ENCODE results near the gene KCNG1. TPM values are rescaled to one million over a fixed set of nuclear protein-coding genes. Genes with fewer than 3 reads are reported as not detected.
"Not testable (repeated sequence)": the region's sequence is repeated elsewhere in the genome, so short reads cannot be mapped to it uniquely, and the experiment has no call there.

KCNG1 gene
- 3.3 TPM for polyA plus RNA-seq

- H3K27me3 Mint-ChIP-seq, result peaks cover 46% of the 10 kb centered on the region
- H3K36me3 Mint-ChIP-seq, result no peaks in the 10 kb centered on the region
- peak within 1 kb of the TSS; percentile 71 to 83 (median 73) for H3K4me3 Mint-ChIP-seq
- no peak within 1 kb of the TSS for H3K27ac Mint-ChIP-seq
- peaks cover 0 to 4% (median 2%) of the 10 kb centered on the region in 3 donors for H3K4me1 Mint-ChIP-seq
- H3K9me3 Mint-ChIP-seq, result no peaks in the 10 kb centered on the region
Measured at GRCh38 chr20:51022803-51023616, at the start of gene KCNG1. TSS of gene KCNG1 (minus strand) at chr20:51023107. CDS start at chr20:51010338, 12,769 bp downstream.

- no peak overlapping the region for H3K27ac Mint-ChIP-seq
- no peak overlapping the region for H3K4me3 Mint-ChIP-seq
- H3K27me3 Mint-ChIP-seq, result peaks cover 48% of the 10 kb centered on the region
Measured at GRCh38 chr20:51070621-51071020, 47.7 kb upstream of the KCNG1 start.

DNA sequence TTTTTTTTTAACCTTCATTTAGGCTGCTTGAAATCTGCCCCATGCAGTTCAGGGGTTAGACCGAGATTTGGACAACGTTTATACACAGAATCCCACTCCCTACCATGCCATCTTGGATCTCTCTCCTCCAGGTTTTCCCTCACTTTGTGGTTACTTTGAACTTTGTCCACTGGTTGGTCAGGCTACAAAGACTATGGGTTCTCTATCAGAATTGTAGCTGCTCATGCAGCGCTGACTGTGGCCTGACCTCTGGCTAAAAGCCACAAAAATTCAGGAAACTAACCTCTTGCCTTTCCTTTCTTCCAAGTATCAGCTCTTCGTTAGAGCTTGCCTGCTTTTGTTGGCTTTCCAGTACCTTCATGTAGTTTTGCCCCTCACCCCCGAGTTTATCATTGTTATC is 44.9 kb upstream of the KCNG1 start:
- Mint-ChIP-seq H3K4me3 (peak overlapping the region in 1 of 4 donors; percentile 52), H3K27ac (no peak overlapping the region), H3K4me1 (peaks cover 0 to 7% (median 0%) of the 10 kb centered on the region in 3 donors), H3K9me3 (peaks cover 3 to 5% (median 3%) of the 10 kb centered on the region in 3 donors), H3K27me3 (peaks cover 41% of the 10 kb centered on the region), H3K36me3 (no peaks in the 10 kb centered on the region)

More at GRCh38 chr20:51070621-51071020, 47.7 kb upstream of the KCNG1 start:
- peaks cover 2 to 7% (median 6%) of the 10 kb centered on the region in 3 donors for H3K9me3 Mint-ChIP-seq
- peaks cover 0 to 3% (median 0%) of the 10 kb centered on the region in 3 donors for H3K4me1 Mint-ChIP-seq
- H3K36me3 Mint-ChIP-seq, result no peaks in the 10 kb centered on the region

DNA sequence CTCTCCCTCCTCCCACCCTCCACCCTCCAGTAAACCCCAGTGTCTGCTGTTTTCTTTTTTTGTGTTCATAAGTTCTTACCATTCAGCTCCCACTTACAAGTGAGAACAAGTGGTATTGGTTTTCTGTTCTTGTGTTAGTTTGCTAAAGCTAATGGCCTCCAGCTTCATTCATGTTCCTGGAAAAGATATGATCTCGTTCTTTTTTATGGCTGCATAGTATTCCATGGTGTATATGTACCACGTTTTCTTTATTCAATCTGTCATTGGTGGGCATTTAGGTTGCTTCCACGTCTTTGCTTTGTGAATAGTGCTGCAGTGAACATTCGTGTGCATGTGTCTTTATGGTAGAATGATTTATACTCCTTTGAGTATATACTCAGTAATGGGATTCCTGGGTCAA is 42.7 kb upstream of the KCNG1 start:
- Mint-ChIP-seq H3K9me3 (peaks cover 3 to 5% (median 3%) of the 10 kb centered on the region in 3 donors), H3K4me3 (no peak overlapping the region), H3K27ac (no peak overlapping the region), H3K36me3 (peaks cover 2% of the 10 kb centered on the region), H3K27me3 (peaks cover 30% of the 10 kb centered on the region), H3K4me1 (peaks cover 0 to 7% (median 0%) of the 10 kb centered on the region in 3 donors)

DNA sequence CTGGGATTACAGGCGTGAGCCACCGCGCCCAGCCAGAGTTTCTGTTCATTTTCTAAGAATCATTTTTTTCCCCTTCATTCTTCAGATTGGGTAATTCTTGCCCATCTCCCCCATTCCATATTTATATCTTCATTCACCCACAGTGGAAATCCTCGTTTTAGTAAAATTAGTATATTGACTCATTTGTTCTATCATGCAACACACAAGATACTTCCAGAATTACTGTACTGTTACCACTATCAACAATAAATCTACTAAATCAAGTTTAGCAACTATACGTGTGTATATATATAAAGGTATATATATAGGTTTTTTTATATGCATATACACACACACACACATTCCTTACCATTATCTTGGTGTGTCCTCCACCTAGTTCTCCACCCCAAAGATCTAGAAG is 41.2 kb upstream of the KCNG1 start:
- peaks cover 0 to 7% (median 0%) of the 10 kb centered on the region in 3 donors for H3K4me1 Mint-ChIP-seq

GRCh38 chr20:51062065-51062464 is 39.2 kb upstream of the KCNG1 start:
- H3K27ac Mint-ChIP-seq, result no peak overlapping the region
- peaks cover 3 to 5% (median 3%) of the 10 kb centered on the region in 3 donors for H3K9me3 Mint-ChIP-seq
- H3K36me3 Mint-ChIP-seq, result peaks cover 2% of the 10 kb centered on the region
- peaks cover 0 to 4% (median 2%) of the 10 kb centered on the region in 3 donors for H3K4me1 Mint-ChIP-seq
- H3K27me3 Mint-ChIP-seq, result peaks cover 22% of the 10 kb centered on the region
- H3K4me3 Mint-ChIP-seq, result no peak overlapping the region

More for the DNA sequence above, 41.2 kb upstream of the KCNG1 start:
- no peak overlapping the region for H3K4me3 Mint-ChIP-seq
- peaks cover 27% of the 10 kb centered on the region for H3K27me3 Mint-ChIP-seq
- H3K36me3 Mint-ChIP-seq, result peaks cover 2% of the 10 kb centered on the region
- H3K27ac Mint-ChIP-seq, result no peak overlapping the region
- H3K9me3 Mint-ChIP-seq, result peaks cover 3 to 5% (median 3%) of the 10 kb centered on the region in 3 donors

GRCh38 chr20:51061418-51062045 is 38.6 kb upstream of the KCNG1 start:
- H3K4me3 Mint-ChIP-seq, result no peak overlapping the region
- peaks cover 0 to 4% (median 2%) of the 10 kb centered on the region in 3 donors for H3K4me1 Mint-ChIP-seq
- H3K36me3 Mint-ChIP-seq, result peaks cover 2% of the 10 kb centered on the region
- H3K9me3 Mint-ChIP-seq, result peaks cover 3 to 5% (median 5%) of the 10 kb centered on the region in 3 donors
- peaks cover 24% of the 10 kb centered on the region for H3K27me3 Mint-ChIP-seq
- H3K27ac Mint-ChIP-seq, result peak overlapping the region in 1 of 3 donors; percentile 6

DNA sequence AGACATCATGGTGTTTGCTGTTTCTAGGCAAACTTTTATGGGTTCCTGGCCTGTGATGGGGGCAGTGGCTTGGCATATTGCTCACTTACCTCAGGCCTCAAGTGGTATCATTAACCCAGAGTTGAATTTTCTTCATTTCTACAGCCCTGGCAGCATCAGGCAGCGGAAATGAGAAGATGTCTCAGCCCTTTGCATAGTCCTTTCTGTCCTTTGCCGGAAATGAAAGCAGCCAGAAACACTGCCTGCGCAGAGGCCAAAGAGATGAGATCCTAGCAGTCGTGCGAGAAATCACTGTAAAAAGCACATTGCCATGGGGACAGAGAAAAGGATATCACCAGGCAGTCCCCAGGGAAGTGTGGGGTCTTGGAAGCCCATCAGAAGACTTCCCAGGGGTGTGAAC is 37.4 kb upstream of the KCNG1 start:
- Mint-ChIP-seq H3K27me3 (peaks cover 20% of the 10 kb centered on the region), H3K4me1 (peaks cover 0 to 4% (median 2%) of the 10 kb centered on the region in 3 donors), H3K4me3 (no peak overlapping the region), H3K27ac (no peak overlapping the region), H3K36me3 (peaks cover 2% of the 10 kb centered on the region), H3K9me3 (peaks cover 0 to 2% (median 1%) of the 10 kb centered on the region in 3 donors)

DNA sequence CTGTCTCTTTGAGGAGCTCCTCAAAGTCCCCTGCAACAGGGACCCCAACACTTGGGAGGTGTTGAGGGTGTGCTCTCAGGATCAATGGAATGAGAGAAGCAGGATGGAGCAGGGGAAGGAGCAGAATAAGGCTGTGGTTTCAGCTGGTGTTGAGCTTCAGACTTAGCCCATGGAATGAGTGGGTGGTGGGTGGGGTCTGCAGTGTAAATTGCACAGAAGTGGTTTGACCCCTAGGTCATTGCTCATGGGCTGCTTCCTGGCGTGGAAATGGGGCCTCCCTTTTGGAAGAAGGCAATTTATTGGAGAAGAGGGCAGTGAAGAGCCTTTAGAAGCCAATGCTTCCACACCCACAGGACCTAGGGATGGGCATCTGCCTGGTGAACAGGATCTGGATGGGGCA is 37.0 kb upstream of the KCNG1 start:
- Mint-ChIP-seq H3K27ac (no peak overlapping the region), H3K36me3 (peaks cover 2% of the 10 kb centered on the region), H3K4me3 (no peak overlapping the region), H3K27me3 (peaks cover 21% of the 10 kb centered on the region), H3K9me3 (peaks cover 0 to 2% (median 0%) of the 10 kb centered on the region in 3 donors), H3K4me1 (peaks cover 0 to 4% (median 2%) of the 10 kb centered on the region in 3 donors)

DNA sequence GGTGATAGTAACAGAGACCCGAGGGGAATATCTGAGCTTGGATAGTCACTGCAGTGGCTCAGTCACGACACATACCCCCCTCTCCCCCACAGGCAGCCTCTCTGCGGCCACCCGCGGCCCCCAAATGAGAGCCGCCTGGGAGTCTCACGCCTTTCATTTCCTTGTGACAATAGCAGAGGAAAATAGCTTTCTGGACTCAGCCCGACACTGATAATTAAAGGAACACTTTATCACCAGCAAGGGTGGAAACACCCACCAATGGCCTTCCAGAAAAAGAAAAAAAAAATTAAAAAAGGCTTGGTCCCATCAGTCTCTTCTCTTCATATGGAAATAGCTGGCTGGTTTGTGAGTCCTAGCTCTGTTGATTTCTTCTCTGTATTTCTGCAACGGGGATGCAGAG is 35.1 kb upstream of the KCNG1 start:
- Mint-ChIP-seq H3K4me3 (peak overlapping the region in 1 of 4 donors; percentile 4), H3K27ac (no peak overlapping the region), H3K27me3 (peaks cover 22% of the 10 kb centered on the region), H3K9me3 (peaks cover 2 to 5% (median 5%) of the 10 kb centered on the region in 3 donors), H3K36me3 (peaks cover 2% of the 10 kb centered on the region), H3K4me1 (peaks cover 0 to 2% (median 0%) of the 10 kb centered on the region in 3 donors)

DNA sequence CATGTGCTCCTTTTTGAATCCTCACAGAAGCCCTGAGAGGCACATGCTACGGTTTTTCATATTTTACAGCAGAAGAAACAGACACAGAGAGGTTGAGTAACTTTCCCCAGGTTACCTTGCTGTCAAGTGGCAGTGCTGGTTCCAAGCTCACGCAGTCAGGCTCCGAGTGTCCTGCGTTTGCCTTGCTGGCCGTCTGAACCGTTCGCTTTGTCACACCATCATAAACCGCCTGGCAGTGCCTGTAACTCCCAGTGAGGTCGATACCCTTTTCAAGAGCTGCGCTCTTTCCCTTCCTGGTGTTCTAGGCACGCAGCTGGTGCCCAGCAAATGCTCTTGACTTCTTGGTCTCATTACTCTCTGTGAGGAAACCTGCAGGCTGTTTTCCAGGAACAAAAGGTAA is 31.3 kb upstream of the KCNG1 start:
- H3K4me3 Mint-ChIP-seq, result no peak overlapping the region
- H3K4me1 Mint-ChIP-seq, result peaks cover 0 to 2% (median 0%) of the 10 kb centered on the region in 3 donors
- peaks cover 32% of the 10 kb centered on the region for H3K27me3 Mint-ChIP-seq
- H3K36me3 Mint-ChIP-seq, result no peaks in the 10 kb centered on the region
- no peak overlapping the region for H3K27ac Mint-ChIP-seq
- peaks cover 2 to 7% (median 7%) of the 10 kb centered on the region in 3 donors for H3K9me3 Mint-ChIP-seq

GRCh38 chr20:51050531-51051075 is 27.7 kb upstream of the KCNG1 start:
- H3K27me3 Mint-ChIP-seq, result peaks cover 22% of the 10 kb centered on the region
- H3K4me1 Mint-ChIP-seq, result no peaks in the 10 kb centered on the region
- no peak overlapping the region for H3K27ac Mint-ChIP-seq
- no peak overlapping the region for H3K4me3 Mint-ChIP-seq
- H3K9me3 Mint-ChIP-seq, result peaks cover 2 to 7% (median 7%) of the 10 kb centered on the region in 3 donors
- H3K36me3 Mint-ChIP-seq, result no peaks in the 10 kb centered on the region

- Mint-ChIP-seq H3K36me3 (no peaks in the 10 kb centered on the region), H3K9me3 (peaks cover 0 to 4% (median 0%) of the 10 kb centered on the region in 3 donors), H3K4me1 (no peaks in the 10 kb centered on the region), H3K27me3 (peaks cover 12% of the 10 kb centered on the region), H3K4me3 (no peak overlapping the region), H3K27ac (no peak overlapping the region)
Measured at GRCh38 chr20:51046021-51046985, 23.4 kb upstream of the KCNG1 start.

DNA sequence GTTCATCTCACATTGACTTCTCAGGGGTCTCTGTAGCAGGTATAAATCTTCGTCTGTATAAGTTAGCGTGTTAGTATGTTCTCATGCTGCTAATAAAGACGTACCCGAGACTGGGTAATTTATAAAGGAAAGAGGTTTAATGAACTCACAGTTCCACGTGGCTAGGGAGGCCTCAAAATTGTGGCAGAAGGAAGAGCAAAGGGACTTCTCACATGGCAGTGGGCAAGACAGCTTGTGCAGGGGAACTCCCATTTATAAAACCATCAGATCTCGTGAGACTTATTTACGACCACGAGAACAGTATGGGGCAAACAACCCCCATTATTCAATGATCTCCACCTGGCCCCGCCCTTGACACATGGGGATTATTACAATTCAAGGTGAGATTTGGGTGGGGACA is 22.6 kb upstream of the KCNG1 start:
- not testable (repeated sequence) for H3K4me1 Mint-ChIP-seq, H3K4me3 Mint-ChIP-seq, H3K27me3 Mint-ChIP-seq, H3K36me3 Mint-ChIP-seq, H3K27ac Mint-ChIP-seq, H3K9me3 Mint-ChIP-seq
